ENCODE measurements around the gene TTC6.

Gene TTC6

DNA sequence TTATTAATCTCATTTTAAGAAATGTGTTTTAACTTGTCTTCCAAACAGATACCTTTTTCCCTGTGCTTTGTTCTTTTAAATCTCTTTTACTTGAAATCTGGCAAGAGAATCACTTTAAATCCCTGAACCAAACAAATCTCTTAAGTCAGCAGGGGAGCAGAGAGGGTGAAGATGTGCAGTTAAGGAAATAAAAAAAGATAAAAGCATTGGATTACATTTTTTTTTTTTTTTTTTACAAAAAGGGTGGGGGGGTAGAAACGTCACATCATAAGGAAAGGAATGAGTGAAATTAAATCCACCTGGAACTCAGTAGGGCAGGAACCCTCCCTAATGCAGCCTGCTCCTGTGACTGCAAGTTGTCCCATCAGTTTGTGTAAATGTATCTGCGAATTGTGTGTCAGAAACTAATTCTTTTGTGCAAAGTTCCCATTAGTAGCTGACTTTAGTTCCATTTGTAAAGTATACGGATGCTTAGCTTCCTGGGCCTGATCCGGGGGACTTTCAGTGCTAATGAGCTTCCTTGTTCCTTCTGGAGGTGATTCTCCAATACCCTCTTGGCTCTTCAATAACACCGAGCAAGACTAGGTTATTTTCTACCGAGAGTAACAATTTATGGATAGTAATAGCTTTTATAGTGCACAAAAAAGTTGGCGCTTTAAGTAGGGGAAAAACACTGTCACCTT is 1.5 kb downstream of the TTC6 start:
- DNase-seq (ENCODE audit: low read depth, low spot score) = no peak

DNA sequence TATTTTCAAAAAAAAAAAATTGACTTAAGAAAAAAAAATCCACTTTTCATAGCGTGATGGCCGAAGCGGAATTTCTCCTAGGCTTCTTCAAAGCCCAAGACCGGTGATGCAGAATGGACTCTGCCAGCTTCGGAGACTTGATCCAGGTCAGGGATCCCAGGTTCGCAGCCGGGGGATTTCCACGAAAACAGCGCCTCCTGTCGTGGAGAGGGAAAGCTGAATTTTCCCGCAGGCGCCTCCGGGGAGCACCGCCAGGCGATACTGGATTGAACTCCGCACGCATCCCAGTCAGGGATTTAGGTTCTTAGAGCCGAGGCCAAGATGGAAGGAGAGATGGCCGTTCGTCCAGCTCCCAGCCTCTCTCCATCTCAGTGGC is 2.1 kb downstream of the TTC6 start:
- no peak for DNase-seq (ENCODE audit: low read depth, low spot score)

DNA sequence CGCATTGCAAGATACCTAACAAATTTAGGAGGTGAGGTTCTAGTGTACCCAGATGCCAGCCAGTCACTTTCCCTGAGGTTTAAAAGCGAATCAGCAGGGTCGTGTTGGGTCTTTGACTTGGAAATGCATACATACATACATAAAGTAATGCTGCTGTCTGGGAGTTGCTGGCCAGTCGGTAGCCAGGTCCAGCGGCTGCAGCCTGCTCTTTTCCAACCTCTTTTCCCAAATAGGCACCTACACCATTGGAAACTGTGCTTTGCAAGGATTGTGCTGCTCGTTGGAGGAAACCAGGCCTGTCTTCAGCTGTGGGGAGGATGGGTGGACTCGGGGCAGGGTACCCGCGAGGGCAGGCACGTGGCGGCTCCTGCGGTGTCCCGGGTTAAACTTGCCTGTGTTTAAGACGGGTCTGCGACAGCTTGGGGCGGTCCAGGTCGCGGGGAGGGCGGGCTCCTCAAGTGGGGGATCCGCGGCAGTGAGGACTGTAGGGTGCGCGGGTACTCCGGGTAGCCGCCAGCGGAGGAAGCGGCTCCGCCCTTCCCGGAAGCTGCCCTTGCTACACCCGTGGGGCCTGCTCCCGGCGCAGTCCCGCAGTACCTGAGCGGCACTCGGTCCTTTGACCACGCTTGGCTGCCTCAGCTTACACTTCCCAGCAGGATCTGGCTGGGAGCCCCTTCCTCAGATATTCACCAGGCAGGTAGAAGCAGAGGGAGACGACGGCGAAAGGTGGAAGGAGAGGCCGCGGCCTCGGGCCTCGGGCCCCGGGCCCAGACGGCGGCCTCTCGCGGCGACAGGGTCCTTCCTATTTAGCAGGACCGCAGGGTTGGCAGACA is 2.7 kb downstream of the TTC6 start:
- no peak for DNase-seq (ENCODE audit: low read depth, low spot score)

DNA sequence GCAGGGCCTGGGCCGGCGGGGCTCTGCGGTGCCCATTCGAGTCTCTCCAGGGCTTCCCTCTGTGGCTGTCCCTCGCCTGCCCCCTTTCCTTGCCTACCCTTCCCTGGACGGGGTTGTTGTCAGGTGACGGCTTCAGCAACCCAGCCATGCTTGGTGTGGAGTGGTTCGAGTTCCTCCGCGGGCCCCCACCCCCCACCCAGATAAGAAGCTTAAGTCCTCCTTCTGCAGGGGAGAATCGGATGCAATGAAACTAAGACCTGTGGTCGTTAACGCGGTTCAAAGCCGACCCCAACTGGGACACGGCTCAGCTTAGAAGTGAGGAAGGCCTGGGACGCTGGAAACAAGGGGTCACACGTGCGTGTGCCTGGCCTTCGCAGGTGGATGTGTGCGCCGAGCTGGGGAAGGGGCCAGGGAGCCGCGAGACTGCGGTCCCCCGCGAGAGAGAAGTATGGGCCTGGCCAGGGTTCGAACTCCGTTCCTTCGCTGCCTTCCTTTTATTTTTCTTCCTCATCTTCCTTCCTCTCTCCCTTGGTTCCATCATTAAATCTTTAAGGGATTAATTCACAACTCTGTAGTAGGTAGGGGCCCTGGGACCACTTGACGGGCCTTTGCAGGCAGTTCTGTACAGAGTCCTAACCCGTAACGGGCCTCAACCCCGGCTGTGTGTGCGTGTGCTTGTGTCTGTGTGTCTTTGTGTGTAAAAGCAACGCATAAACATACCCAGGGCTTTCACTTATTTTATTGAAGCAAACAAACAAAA is 3.5 kb downstream of the TTC6 start:
- no peak for DNase-seq (ENCODE audit: low read depth, low spot score)

DNA sequence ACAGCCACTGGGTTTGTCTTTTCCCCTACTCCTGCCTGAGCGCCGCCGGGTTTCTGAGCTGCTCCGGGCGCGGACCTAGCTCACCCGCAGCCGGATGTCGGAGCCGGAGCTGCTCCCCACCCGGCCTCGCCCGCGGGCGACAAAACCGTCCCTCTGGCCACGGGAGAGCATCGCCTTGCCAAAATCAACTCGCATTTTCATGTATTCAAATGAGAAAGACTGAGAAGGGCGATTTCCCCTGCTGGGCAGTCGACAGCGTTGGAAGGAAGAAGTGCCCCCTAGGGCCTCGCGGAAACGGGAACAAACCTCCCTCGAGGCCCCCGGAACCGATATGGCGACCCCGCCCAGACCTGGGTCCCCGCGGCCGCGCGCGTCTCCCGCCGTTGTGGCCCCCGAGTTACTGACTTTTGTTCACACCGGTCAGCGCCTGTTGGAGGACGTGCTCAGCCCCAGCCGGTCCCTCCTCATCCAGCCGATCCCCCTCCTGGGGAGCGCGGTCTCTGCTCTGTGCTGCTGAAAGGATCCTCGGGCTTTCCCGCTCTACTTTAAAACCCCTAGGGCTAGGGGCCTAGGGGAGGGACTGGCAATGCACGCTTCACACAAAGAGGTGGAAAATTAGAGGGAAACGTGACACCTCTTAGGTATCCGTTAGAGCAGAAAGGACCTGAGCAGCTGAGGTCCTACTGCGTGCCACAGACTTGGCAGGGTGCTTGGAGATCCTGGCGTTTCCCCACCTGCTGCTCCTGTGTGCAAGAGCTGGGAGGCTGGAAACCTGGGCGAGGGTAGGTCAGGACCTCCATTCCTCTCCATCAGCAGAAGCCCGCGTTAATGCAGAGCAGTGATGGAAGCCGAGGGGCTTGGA is 4.3 kb downstream of the TTC6 start:
- DNase-seq (ENCODE audit: low read depth, low spot score) = no peak

DNA sequence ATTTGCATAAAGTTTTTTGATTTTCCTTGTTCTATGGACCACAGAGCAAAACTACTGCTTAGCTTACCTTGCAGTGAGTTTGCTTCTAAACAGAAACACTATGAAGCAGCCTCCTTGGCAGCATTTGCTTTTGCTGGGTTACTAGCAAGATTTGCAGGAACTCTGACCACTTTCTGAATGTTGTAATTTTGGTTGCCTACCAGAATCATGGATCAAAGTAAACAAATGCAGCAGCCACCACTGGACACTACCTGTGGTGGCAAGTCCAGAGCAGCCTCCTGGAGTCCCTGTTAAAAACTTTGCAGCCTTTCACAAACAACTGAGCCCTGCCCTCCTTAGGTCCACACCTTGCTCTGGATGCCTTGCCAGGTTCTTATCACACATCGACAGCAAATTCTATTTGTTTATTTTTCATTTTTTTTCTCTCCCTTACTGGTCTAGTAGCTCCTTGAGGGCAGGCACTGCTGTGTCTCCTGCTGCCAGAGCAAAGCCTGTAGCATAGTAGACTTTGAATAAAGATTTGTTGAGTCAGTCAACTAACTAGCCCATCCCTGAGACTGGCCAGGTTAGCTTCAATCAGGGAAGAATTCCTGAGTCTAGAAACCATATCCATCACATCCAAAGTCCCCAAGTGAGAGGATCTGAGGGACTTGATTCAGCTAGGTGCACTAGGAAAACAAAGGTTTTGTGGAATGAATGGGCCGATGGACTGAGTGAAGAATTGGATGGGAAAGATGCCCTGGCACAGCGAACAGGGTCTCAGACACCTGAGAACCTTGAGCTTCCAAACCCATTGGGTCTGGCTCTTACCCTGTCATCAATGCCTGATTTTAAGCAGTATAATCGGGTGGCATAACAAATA is 5.7 kb downstream of the TTC6 start:
- DNase-seq (ENCODE audit: low read depth, low spot score) = no peak

DNA sequence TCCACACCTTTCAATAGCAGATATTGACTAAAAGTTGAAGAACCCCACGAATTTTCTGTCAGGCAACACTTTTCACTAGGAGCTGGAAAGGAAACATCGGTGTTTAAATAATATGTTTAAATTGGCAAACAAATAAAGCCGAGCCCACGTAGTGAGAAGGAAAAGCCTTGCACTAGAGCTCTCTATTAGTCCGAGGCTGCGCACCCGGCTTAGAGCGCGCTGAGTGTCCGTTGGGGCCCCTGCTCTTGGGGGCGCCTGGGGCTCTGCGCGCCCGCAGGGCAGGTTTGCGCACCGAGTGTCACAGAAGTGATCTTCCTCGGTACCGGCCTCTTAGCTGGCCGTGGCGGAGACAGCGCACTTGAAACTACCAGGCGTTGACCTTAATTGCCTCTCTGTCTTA is 6.4 kb downstream of the TTC6 start:
- DNase-seq (ENCODE audit: low read depth, low spot score) = no peak

DNA sequence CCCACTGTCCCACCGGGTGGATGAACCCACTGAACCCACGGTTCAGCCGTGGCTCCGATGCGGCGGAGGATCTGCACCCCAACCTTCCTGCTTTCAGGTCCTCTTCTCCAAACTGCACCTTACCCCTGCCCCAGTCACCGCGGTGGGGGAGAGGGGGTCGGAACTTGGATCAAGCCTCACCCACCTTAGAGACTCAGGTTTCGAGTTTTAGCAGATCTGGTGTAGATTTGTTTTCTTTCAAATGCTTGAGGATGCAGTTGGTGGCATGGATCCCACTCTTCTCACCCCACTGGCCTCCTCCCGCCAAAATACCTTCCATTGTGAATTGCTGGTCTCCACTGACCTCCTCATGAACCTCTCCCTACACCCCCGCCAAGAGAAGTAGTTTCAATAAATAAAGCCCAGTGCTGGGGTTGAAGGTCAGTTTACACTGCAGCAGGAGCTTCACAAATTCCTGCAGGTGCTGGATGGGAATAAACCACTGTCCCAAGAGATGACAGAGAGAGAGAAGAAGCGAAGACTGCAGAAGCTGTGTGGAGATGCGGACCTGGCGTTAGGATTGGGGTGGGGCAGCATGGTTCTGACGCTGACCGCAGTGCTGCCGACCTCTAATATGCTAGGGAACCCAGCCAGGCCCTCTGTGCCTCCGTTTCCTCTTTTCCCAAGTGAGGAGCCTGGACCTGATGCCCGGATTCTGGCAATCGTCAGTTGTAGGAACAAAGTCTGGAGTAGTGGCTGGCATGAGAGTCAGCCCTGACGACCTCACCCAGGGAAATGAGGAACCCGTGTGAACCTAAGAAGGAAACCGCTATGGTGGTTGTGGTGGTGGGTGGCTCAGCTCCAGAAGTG is 7.4 kb downstream of the TTC6 start:
- DNase-seq (ENCODE audit: low read depth, low spot score) = no peak

DNA sequence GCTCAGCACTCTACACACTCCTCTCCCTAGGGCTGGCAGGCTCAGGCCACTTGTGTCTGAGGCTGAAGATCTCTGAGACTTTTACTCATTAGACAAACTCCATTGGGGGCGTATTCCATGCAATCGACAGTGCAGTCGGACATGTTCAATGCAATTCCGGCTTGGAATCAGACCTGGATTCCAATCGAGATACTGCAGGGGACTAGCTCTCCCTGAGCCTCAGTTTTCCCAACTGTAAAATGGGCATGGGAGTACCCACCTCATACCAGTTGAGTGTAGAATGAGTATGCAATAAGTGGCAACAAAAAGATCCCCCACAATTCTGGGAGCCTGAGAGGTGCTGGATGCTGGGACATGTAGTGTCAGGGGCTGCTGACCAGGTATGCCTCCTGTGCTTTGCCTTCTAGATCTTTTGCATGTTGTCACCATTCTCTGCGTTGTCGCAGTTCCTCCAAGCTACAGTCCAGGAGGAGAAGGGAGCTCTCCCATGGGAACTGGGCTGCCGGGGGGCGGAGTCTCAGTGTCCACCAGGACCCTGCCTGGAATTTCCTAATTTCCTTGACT is 8.3 kb downstream of the TTC6 start:
- DNase-seq (ENCODE audit: low read depth, low spot score) = no peak

DNA sequence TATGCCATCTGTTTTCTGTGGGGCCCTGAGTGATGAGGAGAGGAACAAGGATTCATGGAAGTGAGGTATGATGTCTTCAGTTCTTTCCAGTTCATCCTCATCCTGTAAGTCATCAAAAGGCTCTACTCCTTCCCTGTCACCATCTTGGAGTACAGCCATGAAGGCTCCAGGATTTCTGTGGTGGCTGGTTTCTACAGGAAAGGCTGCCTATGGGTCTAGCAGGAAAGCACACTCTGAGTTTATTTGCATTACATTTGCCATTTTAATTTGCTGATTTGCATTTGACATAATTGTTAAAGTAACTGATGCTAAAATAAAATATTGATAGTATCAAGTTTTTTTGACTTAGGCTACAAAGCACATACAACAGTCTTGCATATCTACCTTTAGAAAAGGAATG is 11.2 kb downstream of the TTC6 start:
- no peak for DNase-seq (ENCODE audit: low read depth, low spot score)

DNA sequence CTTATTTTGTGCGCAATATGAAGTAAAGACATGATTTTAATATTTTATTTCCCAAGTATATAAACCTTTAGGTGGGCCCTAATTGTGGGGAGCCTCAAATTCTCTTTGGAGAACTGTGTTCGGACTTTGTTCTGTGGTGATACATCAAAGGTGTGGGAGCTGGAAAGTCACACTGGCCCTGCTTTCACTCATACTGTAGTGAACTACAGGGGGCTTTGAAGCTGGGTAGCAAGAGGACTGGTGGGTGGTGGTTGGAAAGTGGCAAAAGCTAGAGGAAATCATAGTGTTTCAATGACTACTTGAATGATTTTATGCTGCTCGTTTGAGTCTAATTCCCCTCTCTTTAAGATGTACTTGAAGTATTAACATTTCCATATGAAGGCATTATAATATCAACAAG is 13.2 kb downstream of the TTC6 start:
- no peak for DNase-seq (ENCODE audit: low read depth, low spot score)

DNA sequence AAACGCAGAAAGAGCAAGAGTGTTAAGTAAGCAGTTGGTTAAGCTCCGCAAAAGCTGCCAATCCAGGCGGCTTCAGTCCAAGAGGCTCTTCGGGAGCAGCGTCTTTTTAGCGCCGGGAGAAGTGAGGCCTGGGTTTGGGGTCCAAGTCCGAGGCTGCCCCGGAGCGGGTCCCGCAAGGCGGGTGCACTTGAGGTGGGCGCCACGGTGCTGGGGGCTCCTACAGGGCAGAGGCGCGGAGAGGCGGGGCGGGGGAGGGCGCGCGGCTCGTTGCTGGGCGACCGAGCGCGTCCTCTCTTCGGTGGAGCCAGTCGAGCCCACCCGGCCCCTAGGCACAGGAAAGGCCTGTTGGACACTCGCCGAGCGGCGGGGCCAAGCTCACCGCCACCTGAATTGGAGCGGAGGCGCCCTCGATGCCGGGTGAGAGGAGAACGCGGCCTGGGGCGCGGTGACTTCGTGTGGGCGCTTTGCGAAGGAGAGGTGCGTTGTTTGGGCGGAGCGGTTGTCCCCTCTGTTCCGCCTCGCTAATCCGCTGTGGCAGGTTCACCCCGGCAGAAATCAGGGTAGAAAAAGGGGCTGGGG is 15.6 kb downstream of the TTC6 start:
- no peak for DNase-seq (ENCODE audit: low read depth, low spot score)

DNA sequence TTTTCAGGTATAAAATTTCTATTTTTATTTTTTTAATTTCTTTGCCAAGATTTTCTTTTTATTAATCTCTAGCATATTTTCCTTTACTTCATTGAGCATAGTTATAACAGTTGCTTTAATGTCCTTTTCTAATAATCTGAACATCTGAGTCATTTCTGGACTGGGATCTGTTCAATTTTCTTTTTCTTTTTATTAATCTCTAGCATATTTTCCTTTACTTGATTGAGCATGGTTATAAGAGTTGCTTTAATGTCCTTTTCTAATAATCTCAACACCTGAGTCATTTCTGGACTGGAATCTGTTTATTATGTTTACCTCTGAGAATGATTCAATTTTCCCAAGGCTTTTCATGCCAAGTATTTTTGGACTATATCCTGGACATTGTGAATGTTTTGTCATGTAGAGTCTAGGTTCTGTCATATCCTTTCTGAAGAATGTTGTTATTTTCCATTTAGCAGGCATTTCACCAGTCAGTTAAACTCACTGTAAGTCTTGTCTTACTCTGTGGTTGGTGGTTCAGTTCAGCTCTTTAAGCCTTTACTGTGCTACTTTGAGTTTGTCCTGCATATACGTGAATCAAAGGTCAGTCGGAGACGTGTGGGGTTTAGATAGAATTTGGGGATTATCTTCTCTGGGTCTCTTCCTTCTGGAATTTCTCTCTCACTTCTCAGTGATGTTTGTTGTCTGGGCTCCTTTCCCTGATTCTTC is 20.3 kb downstream of the TTC6 start:
- DNase-seq (ENCODE audit: low read depth, low spot score) = no peak

DNA sequence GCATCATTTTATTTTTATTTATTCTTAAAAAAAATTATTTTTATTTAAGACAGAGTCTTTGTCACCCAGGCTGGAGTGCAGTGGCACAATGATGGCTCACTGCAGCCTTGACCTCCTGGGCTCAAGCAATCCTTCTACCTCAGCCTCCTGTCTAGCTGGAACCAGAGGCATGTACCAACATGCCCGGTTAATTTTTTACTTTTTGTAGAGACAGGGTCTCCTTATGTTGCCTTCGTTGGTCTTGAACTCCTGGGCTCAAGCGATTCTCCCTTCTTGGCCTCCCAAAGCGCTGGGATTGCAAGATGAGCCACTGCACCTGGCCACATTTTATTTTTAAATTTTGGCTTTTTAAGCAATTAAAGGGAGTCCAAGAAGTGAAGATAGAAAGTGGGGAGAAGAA is 21.4 kb downstream of the TTC6 start:
- DNase-seq (ENCODE audit: low read depth, low spot score) = no peak

DNA sequence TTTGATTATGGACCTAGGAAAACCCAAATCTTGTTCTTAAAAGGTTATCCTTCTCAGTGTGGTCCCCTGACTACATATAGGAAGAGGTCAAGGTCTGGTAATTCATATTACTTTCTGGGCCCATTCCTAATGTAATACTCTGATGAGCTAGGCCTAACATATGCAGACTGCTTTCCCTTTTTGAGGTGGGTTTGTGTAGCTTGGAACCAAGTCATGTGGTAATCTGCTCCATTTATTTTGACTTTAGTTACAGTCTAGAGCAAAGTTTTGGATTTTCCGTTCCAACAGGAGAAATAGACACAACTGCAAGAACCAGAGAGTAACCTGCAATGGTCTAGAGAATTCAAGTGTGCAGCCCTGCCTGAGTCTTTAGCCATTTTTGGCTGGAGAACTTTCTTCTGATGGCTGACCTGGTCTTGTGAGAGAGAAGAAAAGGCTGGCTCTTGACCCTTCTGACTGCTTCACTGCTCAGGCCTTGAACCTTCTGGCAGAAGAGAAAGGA is 22.5 kb downstream of the TTC6 start:
- DNase-seq (ENCODE audit: low read depth, low spot score) = no peak

DNA sequence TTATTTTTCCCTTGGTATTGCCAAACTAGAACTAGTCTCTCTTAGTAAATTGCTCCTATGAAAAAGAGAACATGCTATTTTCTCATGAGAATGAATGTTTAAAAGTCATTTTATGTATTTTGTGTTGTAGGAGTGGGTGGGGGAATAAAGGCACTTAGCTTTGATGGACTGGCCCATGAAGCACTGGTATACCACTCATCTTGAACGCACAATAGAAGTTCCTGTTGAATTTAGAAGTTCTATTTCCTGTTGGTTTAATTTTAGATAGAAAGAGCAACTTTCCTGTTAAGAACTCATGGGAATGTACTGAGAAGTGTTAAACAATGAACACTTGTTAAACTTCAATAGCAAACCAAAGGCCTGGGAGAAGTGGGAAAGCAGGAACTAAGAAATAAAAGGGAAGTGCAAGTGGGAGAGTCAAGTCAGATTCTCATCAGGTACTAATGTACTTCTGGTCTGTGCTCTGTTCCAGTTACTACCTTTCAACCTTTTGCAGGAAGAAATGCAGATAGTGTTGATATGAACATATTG is 23.1 kb downstream of the TTC6 start:
- no peak for DNase-seq (ENCODE audit: low read depth, low spot score)

DNA sequence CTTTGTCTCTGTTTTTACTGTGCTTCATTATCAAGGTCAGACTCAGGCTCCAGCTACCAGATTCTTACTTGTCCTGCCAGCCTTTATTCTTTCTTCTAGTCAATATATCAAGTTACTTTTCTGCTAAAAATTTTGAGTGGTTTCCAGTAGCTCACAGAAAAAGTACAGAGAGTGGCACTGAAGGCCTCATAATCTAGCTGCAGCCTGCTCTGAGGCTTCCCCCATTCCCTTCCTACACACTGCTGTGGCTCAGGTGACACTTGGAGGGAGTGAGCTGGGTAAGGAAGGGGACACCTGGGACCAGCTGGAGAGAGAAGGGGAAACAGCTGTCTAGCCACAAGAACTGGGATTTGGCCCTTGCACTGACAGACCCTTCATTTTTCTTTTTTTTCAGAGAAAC is 25.4 kb downstream of the TTC6 start:
- DNase-seq (ENCODE audit: low read depth, low spot score) = no peak

Data from brain pericyte (primary cell).